Endodermal cell (in vitro differentiated cells): ENCODE data around the gene EFCAB10. TPM values are rescaled to one million over a fixed set of nuclear protein-coding genes. Genes with fewer than 3 reads are reported as not detected.

Experiments used
- DNase-seq: peaks from one replicate; pipeline ENCODE4 v3.0.0-alpha.2; 2017
- H3K27ac ChIP-seq: 2 replicates; pipeline ENCODE4 v1.5.1; 2013; ENCODE audit warnings: mild to moderate bottlenecking, low read depth, low read length, moderate library complexity
- H3K27me3 ChIP-seq: 2 replicates; pipeline ENCODE4 v1.6.1; 2013; ENCODE audit warnings: mild to moderate bottlenecking, low read length, moderate library complexity; ENCODE audit not compliant: insufficient read depth, control insufficient read depth, poor library complexity, severe bottlenecking
- H3K36me3 ChIP-seq: 2 replicates; pipeline ENCODE4 v1.7.0; 2013; ENCODE audit warnings: mild to moderate bottlenecking, low read length, moderate library complexity; ENCODE audit not compliant: control insufficient read depth, insufficient read depth
- H3K4me1 ChIP-seq: one replicate; pipeline ENCODE4 v1.7.0; 2013; ENCODE audit warnings: low read length; ENCODE audit not compliant: control insufficient read depth, insufficient read depth
- H3K4me3 ChIP-seq: 2 replicates; pipeline ENCODE4 v1.5.1; 2013; ENCODE audit warnings: mild to moderate bottlenecking, low read length, moderate library complexity
- H3K9ac ChIP-seq: 2 replicates; pipeline ENCODE4 v1.6.1; 2013; ENCODE audit warnings: mild to moderate bottlenecking, low read length, moderate library complexity; ENCODE audit not compliant: poor library complexity, severe bottlenecking; ENCODE audit errors: extremely low read depth
- H3K9me3 ChIP-seq: 2 replicates; pipeline ENCODE4 v1.6.1; 2013; ENCODE audit warnings: mild to moderate bottlenecking, low read length, moderate library complexity; ENCODE audit not compliant: control insufficient read depth
- H3K27ac Mint-ChIP-seq: 2 replicates; pipeline ENCODE4 v1.8.0; 2020; ENCODE audit warnings: mixed read lengths
- H3K27me3 Mint-ChIP-seq: 2 replicates; pipeline ENCODE4 v1.8.0; 2021; ENCODE audit warnings: mild to moderate bottlenecking, mixed read lengths; ENCODE audit not compliant: insufficient read depth
- H3K36me3 Mint-ChIP-seq: 2 replicates; pipeline ENCODE4 v1.8.0; 2020; ENCODE audit warnings: low read depth, mixed read lengths
- H3K4me1 Mint-ChIP-seq: 2 replicates; pipeline ENCODE4 v1.8.0; 2020; ENCODE audit warnings: mixed read lengths
- H3K4me3 Mint-ChIP-seq: 2 replicates; pipeline ENCODE4 v1.8.0; 2020; ENCODE audit warnings: mild to moderate bottlenecking, moderate library complexity, mixed read lengths
- H3K9me3 Mint-ChIP-seq: 2 replicates; pipeline ENCODE4 v1.8.0; 2020; ENCODE audit warnings: mild to moderate bottlenecking, mixed read lengths
- CTCF ChIP-seq: fragments of 200-600 bp; sonication (generic); conservative IDR thresholded peaks from 2 replicates; pipeline ENCODE4 v1.5.0; 2021; ENCODE audit warnings: antibody characterized with exemption, mild to moderate bottlenecking
- WGBS, 2 experiments: methylation state at CpG; one replicate each; pipeline versions ENCODE4 v1.1.5 to v1.1.7; 2013; ENCODE audit warnings: missing lambda C conversion rate in 2 of 2, mixed read lengths in 1 of 2; ENCODE audit not compliant: insufficient coverage in 1 of 2, insufficient read length in 1 of 2; 5-methylcytosine and 5-hydroxymethylcytosine counted together
- total RNA-seq, 2 donors: library from RNA; stranded (reverse); fragmentation: NEBNext Ultra II Directional in 1 of 2; extraction: Animal tissue kit (Norgen Biotek cat#: 25700) in 1 of 2; gene quantifications; 2 replicates in 1 of 2; 3 replicates in 1 of 2; pipeline ENCODE4 v1.2.1, GENCODE V29; 2021

The EFCAB10 gene
- total RNA-seq, 2 donors from 2014 or later, result 0.68 to 0.89 TPM

GRCh38 chr7:105621176-105621575, 39.9 kb upstream of the EFCAB10 start:
- peaks cover 66% of the 10 kb centered on the region for H3K36me3 Mint-ChIP-seq
- H3K4me3 Mint-ChIP-seq, result no peak overlapping the region
- peaks cover 8% of the 10 kb centered on the region for H3K9me3 Mint-ChIP-seq
- peaks cover 20% of the 10 kb centered on the region for H3K36me3 ChIP-seq
- no peak overlapping the region for H3K4me3 ChIP-seq
- no peak for TF ChIP-seq CTCF
- H3K27me3 ChIP-seq, result no peaks in the 10 kb centered on the region
- no peaks in the 10 kb centered on the region for H3K27me3 Mint-ChIP-seq
- H3K9ac ChIP-seq, result no peak overlapping the region
- no peaks in the 10 kb centered on the region for H3K4me1 ChIP-seq
- no peak overlapping the region for H3K27ac ChIP-seq
- peaks cover 8% of the 10 kb centered on the region for H3K9me3 ChIP-seq
- peak overlapping the region; percentile 4 for H3K27ac Mint-ChIP-seq
- no peak for DNase-seq
- peaks cover 3% of the 10 kb centered on the region for H3K4me1 Mint-ChIP-seq
- WGBS, 2 experiments, result 43% methylated on average over 2 of the region's 2 CpGs; no CpG with 5 or more reads in 1 of the 2 experiments

GRCh38 chr7:105619590-105619989, 38.3 kb upstream of the EFCAB10 start:
- no peak overlapping the region for H3K27ac ChIP-seq
- peaks cover 12% of the 10 kb centered on the region for H3K36me3 ChIP-seq
- no peaks in the 10 kb centered on the region for H3K4me1 ChIP-seq
- Mint-ChIP-seq H3K9me3 (no peaks in the 10 kb centered on the region), H3K36me3 (peaks cover 67% of the 10 kb centered on the region), H3K27me3 (no peaks in the 10 kb centered on the region), H3K4me3 (no peak overlapping the region), H3K27ac (no peak overlapping the region), H3K4me1 (peaks cover 3% of the 10 kb centered on the region)
- 93 to 100% methylated on average over 3 to 4 of the region's 4 CpGs for WGBS, 2 experiments
- no peaks in the 10 kb centered on the region for H3K9me3 ChIP-seq
- no peak for TF ChIP-seq CTCF
- no peaks in the 10 kb centered on the region for H3K27me3 ChIP-seq
- H3K9ac ChIP-seq, result no peak overlapping the region
- H3K4me3 ChIP-seq, result no peak overlapping the region
- DNase-seq, result no peak

- no peaks in the 10 kb centered on the region for H3K9me3 ChIP-seq
- Mint-ChIP-seq H3K36me3 (peaks cover 67% of the 10 kb centered on the region), H3K4me3 (no peak overlapping the region), H3K4me1 (peaks cover 3% of the 10 kb centered on the region), H3K27me3 (no peaks in the 10 kb centered on the region), H3K9me3 (no peaks in the 10 kb centered on the region), H3K27ac (peak overlapping the region; percentile 58)
- 50 to 90% methylated on average over 1 to 5 of the region's 5 CpGs for WGBS, 2 experiments
- H3K36me3 ChIP-seq, result peaks cover 16% of the 10 kb centered on the region
- H3K4me1 ChIP-seq, result no peaks in the 10 kb centered on the region
- no peak for TF ChIP-seq CTCF
- no peak overlapping the region for H3K9ac ChIP-seq
- no peak overlapping the region for H3K4me3 ChIP-seq
- H3K27ac ChIP-seq, result no peak overlapping the region
- no peaks in the 10 kb centered on the region for H3K27me3 ChIP-seq
- DNase-seq, result peak; percentile 40
Observed at GRCh38 chr7:105618016-105618296, 36.7 kb upstream of the EFCAB10 start.
